Right lobe of liver (tissue), 6 donors: ENCODE results near the gene CD59. TPM values are rescaled to one million over a fixed set of nuclear protein-coding genes. Genes with fewer than 3 reads are reported as not detected.
"Not testable (repeated sequence)": the region's sequence is repeated elsewhere in the genome, so short reads cannot be mapped to it uniquely, and the experiment has no call there.

ENCODE experiments used
- ATAC-seq, 4 donors: fragments of 200-7000 bp; cut with Tn5 transposase; one replicate each; pipeline ENCODE4 v1.9.1; 2020; ENCODE audit warnings: mild to moderate bottlenecking in 4 of 4, moderate library complexity in 4 of 4
- DNase-seq, 3 donors: peaks; one replicate each; pipeline ENCODE4 v3.0.0-alpha.2; 2020
- H3K27ac ChIP-seq, 3 donors: fragments of 200-600 bp; one replicate each; pipeline ENCODE4 v1.8.0; 2022
- H3K27me3 ChIP-seq, 2 donors: fragments of 200-600 bp; one replicate each; pipeline ENCODE4 v1.8.0; 2022
- H3K36me3 ChIP-seq, 4 donors: fragments of 200-600 bp; sonication (generic) in 1 of 4; one replicate each; pipeline versions ENCODE4 v1.5.1 to v1.8.0; 2017 to 2022; ENCODE audit warnings: control low read depth in 1 of 4
- H3K4me1 ChIP-seq, 4 donors: fragments of 200-600 bp; sonication (generic) in 1 of 4; one replicate each; pipeline versions ENCODE4 v1.5.1 to v1.8.0; 2017 to 2022; ENCODE audit warnings: control low read depth in 1 of 4
- H3K4me3 ChIP-seq, 3 donors: fragments of 200-600 bp; one replicate each; pipeline ENCODE4 v1.8.0; 2022
- H3K9me3 ChIP-seq, 4 donors: fragments of 200-600 bp; sonication (generic) in 1 of 4; one replicate each; pipeline versions ENCODE4 v1.5.1 to v1.8.0; 2017 to 2022; ENCODE audit warnings: control low read depth in 1 of 4
- POLR2A ChIP-seq: fragments of 450-650 bp; IDR thresholded peaks from one replicate; pipeline ENCODE4 v1.6.1; 2017; ENCODE audit warnings: antibody characterized with exemption, mild to moderate bottlenecking
- WGBS: methylation state at CpG from one replicate; pipeline ENCODE4 v1.1.6; 2018; ENCODE audit warnings: low coverage, low lambda C conversion rate; ENCODE audit not compliant: insufficient coverage; ENCODE audit errors: missing lambda C conversion rate; 5-methylcytosine and 5-hydroxymethylcytosine counted together
- intact Hi-C, 2 donors: fragments of 100-400 bp; cut with DNase I; formaldehyde crosslinking; loops; one replicate each; pipeline versions ENCODE4 v1.11.2 to v1.14.1; 2022
- total RNA-seq, 6 experiments: library from RNA; depleted of rRNA in 2 of 6; stranded (reverse); fragments of >200 nt in 2 of 6; fragmentation: NEBNext Ultra II Directional in 3 of 6; extraction: Animal tissue kit (Norgen Biotek cat#: 25700) in 3 of 6; gene quantifications; one replicate each; pipeline versions ENCODE4 v1.1.0 to v1.2.4, GENCODE V29; 2016 to 2023
- TF ChIP-seq, protein P1 (sequence below), 4 donors: fragments of 200-600 bp in 3 of 4; fragments of 450-650 bp in 1 of 4; IDR thresholded peaks; one replicate each; pipeline versions ENCODE4 v1.5.1 to v1.8.0; 2016 to 2022; ENCODE audit warnings: antibody characterized with exemption in 4 of 4, mild to moderate bottlenecking in 2 of 4
- donor health status: DM: no; HTN: yes; CAD: no.
- donor health status: DM: no; HTN: no; CAD: no.
- donor health status: DM: no; HTN: no; CAD: no.
- donor health status: DM: no; HTN: yes; CAD: no.
- donor health status: DM: no; HTN: yes; CAD: no.

Gene CD59
- total RNA-seq, 6 experiments from 2014 or later, result 145 to 314 (median 197) TPM

GRCh38 chr11:33664166-33664565 lies 72.1 kb downstream of the CD59 start:
- Histone ChIP-seq H3K27ac (no peak overlapping the region), H3K36me3 (no peaks in the 10 kb centered on the region), H3K4me1 (no peaks in the 10 kb centered on the region), H3K9me3 (no peaks in the 10 kb centered on the region), H3K27me3 (no peaks in the 10 kb centered on the region), H3K4me3 (no peak overlapping the region)
- no peak for ATAC-seq
- intact Hi-C loops, result no loop called here
- DNase-seq, result no peak
- TF ChIP-seq, protein P1, sequence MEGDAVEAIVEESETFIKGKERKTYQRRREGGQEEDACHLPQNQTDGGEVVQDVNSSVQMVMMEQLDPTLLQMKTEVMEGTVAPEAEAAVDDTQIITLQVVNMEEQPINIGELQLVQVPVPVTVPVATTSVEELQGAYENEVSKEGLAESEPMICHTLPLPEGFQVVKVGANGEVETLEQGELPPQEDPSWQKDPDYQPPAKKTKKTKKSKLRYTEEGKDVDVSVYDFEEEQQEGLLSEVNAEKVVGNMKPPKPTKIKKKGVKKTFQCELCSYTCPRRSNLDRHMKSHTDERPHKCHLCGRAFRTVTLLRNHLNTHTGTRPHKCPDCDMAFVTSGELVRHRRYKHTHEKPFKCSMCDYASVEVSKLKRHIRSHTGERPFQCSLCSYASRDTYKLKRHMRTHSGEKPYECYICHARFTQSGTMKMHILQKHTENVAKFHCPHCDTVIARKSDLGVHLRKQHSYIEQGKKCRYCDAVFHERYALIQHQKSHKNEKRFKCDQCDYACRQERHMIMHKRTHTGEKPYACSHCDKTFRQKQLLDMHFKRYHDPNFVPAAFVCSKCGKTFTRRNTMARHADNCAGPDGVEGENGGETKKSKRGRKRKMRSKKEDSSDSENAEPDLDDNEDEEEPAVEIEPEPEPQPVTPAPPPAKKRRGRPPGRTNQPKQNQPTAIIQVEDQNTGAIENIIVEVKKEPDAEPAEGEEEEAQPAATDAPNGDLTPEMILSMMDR (IDR thresholded peaks at IDR 0.05), result no peak
- TF ChIP-seq POLR2A, result no peak
- WGBS, result 76% methylated on average over 5 of the region's 6 CpGs

- Histone ChIP-seq H3K27me3 (no peaks in the 10 kb centered on the region), H3K9me3 (no peaks in the 10 kb centered on the region), H3K36me3 (no peaks in the 10 kb centered on the region), H3K4me3 (no peak overlapping the region), H3K4me1 (no peaks in the 10 kb centered on the region), H3K27ac (no peak overlapping the region)
- intact Hi-C loops, result no loop called here
- TF ChIP-seq, protein P1 (IDR thresholded peaks at IDR 0.05), result no peak
- no peak for TF ChIP-seq POLR2A
- no peak for DNase-seq
- ATAC-seq, result no peak
Measured at GRCh38 chr11:33663121-33663520, 73.1 kb downstream of the CD59 start.

DNA sequence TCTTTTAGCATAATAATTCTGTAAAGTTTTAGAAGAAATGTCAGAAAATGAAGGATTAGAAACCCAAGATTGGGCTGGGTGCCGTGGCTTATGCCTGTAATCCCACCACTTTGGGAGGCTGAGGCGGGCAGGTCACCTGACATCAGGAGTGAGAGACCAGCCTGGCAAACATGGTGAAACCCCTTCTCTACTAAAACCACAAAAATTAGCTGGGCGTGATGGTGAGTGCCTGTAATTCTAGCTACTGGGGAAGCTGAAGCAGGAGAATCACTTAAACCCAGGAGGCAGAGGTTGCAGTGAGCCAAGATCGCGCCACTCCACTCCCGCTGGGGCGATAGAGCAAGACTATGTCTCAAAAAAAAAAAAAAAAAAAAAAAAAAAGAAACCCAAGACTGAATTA lies 74.7 kb downstream of the CD59 start:
- H3K27me3 ChIP-seq, H3K4me3 ChIP-seq, DNase-seq, ATAC-seq, H3K27ac ChIP-seq, H3K4me1 ChIP-seq, intact Hi-C loops, H3K36me3 ChIP-seq, H3K9me3 ChIP-seq: not testable (repeated sequence)
- 83% methylated on average over 5 of the region's 7 CpGs for WGBS

- 74% methylated on average over 4 of the region's 4 CpGs for WGBS
- Histone ChIP-seq H3K27me3 (no peaks in the 10 kb centered on the region), H3K9me3 (no peaks in the 10 kb centered on the region), H3K27ac (no peak overlapping the region), H3K36me3 (no peaks in the 10 kb centered on the region), H3K4me1 (no peaks in the 10 kb centered on the region), H3K4me3 (no peak overlapping the region)
- intact Hi-C loops, result no loop called here
- DNase-seq (no peak), ATAC-seq (no peak)
- TF ChIP-seq, protein P1 (IDR thresholded peaks at IDR 0.05), result no peak
- no peak for TF ChIP-seq POLR2A
Measured at GRCh38 chr11:33660962-33661361, 75.3 kb downstream of the CD59 start.

DNA sequence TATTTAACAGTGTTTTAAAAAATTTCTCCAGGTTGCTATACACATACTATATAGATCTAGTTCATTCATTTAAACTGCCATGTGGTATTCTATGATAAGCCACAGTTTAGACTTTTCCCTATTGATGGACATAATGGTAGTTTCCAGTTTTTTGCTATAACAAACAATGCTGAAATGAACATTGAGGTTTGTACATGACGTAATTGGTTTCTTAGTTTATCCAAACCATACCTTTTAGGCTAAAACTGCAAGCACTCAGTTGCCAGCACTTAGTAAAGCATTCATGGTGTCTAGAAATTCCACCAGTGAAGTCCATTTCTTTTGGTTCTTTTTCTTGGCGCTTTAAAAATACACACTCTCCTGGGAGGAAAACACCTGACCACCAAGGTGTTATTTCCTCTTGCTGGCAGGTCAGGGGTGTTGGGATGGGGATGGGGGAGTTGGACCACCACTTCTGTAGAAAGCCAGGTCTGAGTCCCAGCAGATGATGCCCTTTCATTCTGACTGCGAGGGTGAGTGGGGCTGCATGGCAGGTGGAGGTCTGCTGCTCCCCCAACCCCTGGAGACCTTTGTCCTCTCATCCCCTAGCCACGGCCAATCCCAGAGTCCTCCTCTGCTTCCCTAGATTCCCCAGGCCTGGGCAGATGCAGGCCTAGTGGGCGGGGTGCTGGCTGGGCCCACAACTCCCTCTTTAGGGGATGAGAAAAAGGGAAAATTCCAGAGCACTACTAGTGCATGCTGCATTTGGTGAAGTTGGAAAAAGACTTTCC lies 76.7 kb downstream of the CD59 start:
- TF ChIP-seq POLR2A, result no peak
- TF ChIP-seq, protein P1 (IDR thresholded peaks at IDR 0.05), result no peak
- Histone ChIP-seq H3K9me3 (no peaks in the 10 kb centered on the region), H3K36me3 (no peaks in the 10 kb centered on the region), H3K27ac (no peak overlapping the region), H3K4me1 (no peaks in the 10 kb centered on the region), H3K4me3 (no peak overlapping the region), H3K27me3 (no peaks in the 10 kb centered on the region)
- DNase-seq, result no peak
- 79% methylated on average over 2 of the region's 5 CpGs for WGBS
- intact Hi-C loops, result no loop called here
- no peak for ATAC-seq
